ENCODE data around the gene ZCRB1.
A peak's percentile ranks its signal among the peaks of the same experiment; 100 is the strongest.

Gene ZCRB1

DNA sequence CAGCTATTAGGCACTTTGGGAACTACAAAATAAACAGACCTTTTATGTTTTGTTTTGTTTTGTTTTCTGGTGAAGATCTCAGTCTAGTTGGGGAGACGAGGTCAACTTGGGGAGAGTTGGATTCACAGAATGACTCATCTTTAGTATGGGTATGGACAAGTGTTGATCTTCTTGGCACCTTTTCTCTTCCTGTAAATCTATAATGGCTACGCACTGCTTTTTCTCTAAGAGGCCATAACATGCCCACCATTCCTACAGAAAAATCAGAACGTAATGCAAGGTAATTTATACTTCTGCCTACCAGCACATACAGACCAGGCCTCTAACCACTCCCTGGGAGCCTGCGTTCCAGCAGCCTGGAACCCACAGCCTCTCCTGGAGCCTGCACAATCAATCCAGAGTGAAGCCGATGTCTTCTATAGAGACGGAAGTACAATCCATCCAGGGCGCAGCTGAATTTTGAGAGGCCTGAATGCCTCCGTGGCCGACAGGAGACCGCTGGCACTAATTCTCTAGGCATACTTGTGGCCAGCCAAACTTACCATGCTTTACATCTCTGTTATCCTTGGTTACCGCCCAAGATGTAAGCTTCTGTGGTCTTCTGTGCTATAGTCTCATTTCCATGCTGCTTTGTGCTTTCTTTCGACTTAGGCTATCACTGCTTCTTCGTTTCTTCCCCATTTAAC, 790 bp upstream of the ZCRB1 start:
- H3K4me3 ChIP-seq (replicated peaks in 1 of 2; ENCODE audit: low read depth in 2 of 2, low read length in 2 of 2) = peak overlapping the region; percentile 72 to 80
- peak; percentile 33 to 34 for DNase-seq (ENCODE audit: low read depth in 2 of 2)
- TF ChIP-seq, protein P1, sequence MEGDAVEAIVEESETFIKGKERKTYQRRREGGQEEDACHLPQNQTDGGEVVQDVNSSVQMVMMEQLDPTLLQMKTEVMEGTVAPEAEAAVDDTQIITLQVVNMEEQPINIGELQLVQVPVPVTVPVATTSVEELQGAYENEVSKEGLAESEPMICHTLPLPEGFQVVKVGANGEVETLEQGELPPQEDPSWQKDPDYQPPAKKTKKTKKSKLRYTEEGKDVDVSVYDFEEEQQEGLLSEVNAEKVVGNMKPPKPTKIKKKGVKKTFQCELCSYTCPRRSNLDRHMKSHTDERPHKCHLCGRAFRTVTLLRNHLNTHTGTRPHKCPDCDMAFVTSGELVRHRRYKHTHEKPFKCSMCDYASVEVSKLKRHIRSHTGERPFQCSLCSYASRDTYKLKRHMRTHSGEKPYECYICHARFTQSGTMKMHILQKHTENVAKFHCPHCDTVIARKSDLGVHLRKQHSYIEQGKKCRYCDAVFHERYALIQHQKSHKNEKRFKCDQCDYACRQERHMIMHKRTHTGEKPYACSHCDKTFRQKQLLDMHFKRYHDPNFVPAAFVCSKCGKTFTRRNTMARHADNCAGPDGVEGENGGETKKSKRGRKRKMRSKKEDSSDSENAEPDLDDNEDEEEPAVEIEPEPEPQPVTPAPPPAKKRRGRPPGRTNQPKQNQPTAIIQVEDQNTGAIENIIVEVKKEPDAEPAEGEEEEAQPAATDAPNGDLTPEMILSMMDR (IDR thresholded peaks at IDR 0.05; ENCODE audit: low read depth, low read length) = no peak

DNA sequence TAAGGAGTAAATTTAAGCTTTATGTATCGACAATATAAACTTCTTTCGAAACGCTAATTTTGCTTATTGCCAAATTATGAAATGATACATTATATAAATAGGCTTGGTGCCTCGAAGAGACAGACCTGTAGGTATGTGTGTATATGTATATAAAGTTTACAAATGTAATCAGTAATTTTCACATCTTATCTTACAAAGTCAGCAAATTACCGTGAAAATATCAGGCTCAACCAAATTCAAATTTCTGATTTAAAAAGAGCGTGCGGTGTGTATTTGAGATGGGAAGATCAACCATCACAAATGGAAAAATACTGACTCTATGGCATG, 605 bp downstream of the ZCRB1 start:
- DNase-seq (ENCODE audit: low read depth in 2 of 2) = no peak
- TF ChIP-seq, protein P1 (IDR thresholded peaks at IDR 0.05; ENCODE audit: low read depth, low read length) = no peak
- H3K4me3 ChIP-seq (replicated peaks in 1 of 2; ENCODE audit: low read depth in 2 of 2, low read length in 2 of 2) = peak overlapping the region; percentile 72 to 80

DNA sequence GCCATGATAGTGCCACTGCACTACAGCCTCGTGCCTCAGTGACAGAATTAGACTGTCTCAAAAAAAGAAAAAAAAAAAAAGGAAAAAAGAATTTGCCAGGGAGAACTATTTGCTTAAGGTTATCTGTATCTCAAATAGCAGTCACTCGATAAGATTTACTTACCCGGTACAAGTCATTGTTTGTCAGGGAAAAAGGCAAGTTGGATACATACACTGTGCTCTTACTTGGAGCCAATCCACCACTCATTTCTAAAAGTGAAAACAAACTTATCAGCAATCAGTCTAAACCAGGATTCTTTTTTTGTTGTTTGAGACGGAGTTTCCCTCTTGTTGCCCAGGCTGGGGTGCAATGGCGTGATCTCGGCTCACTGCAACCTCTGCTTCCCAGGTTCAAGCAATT, 2.0 kb downstream of the ZCRB1 start:
- TF ChIP-seq, protein P1 (IDR thresholded peaks at IDR 0.05; ENCODE audit: low read depth, low read length) = no peak
- DNase-seq (ENCODE audit: low read depth in 2 of 2) = no peak
- H3K4me3 ChIP-seq (replicated peaks in 1 of 2; ENCODE audit: low read depth in 2 of 2, low read length in 2 of 2) = no peak overlapping the region

DNA sequence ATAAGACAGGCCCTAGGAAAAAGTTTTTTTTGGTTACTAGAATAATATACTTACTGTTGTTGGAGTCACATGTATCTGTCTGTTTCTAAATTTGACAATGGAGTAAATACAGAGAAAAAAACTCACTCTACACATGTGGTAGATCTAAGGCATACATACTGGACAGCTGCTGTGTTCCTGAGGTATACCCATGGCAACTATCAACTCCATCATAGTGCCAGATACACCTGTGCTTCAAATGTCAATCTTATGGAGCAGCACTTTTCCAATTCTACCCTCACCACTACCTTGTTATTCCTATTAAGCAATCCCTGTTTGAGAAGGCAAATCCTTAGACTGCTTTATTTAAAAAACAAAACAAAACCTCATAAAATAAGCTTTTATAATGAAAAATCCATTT, 3.3 kb downstream of the ZCRB1 start:
- TF ChIP-seq, protein P1 (IDR thresholded peaks at IDR 0.05; ENCODE audit: low read depth, low read length) = no peak
- H3K4me3 ChIP-seq (replicated peaks in 1 of 2; ENCODE audit: low read depth in 2 of 2, low read length in 2 of 2) = no peak overlapping the region
- no peak for DNase-seq (ENCODE audit: low read depth in 2 of 2)

DNA sequence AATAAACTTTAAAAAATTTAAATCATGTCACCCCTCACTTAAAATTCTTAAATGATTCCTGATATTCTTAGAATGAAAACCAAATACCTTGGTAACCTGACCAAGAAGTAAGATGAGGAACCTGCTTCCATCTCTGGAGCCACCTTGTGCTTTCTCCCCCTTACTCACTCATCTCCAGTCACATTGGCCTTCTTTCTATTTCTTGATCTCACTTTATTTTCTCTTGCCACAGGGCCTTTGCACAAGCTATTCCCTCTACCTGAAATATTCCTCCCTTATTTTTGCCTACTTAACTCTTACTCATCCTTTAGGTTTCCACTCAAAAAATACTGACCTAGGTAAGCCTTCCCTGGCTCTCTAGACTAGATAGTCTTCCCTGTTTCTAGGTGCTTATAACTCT, 5.1 kb downstream of the ZCRB1 start:
- TF ChIP-seq, protein P1 (IDR thresholded peaks at IDR 0.05; ENCODE audit: low read depth, low read length) = no peak
- DNase-seq (ENCODE audit: low read depth in 2 of 2) = no peak

DNA sequence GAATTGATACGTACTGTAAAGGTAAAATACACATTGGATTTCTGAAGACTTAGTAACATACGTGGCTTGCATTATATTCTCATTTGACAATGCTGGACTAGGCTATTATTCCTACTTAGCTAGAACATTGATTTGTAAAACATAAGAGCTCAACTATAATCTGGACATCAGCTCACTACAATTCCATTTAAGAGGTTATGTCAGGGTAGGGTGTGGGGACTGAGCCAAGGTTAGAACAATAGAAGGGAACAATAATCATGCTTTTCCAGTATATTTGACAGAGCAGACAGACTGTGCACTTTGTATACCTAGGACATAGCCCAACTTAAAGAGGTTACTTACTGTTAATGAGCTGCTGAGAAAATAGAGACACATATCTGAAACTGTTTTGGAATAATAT, 10.8 kb downstream of the ZCRB1 start:
- TF ChIP-seq, protein P1 (IDR thresholded peaks at IDR 0.05; ENCODE audit: low read depth, low read length) = no peak
- DNase-seq (ENCODE audit: low read depth in 2 of 2) = no peak
- no peak overlapping the region for H3K4me3 ChIP-seq (replicated peaks in 1 of 2; ENCODE audit: low read depth in 2 of 2, low read length in 2 of 2)

More for the DNA sequence above, 5.1 kb downstream of the ZCRB1 start:
- H3K4me3 ChIP-seq (replicated peaks in 1 of 2; ENCODE audit: low read depth in 2 of 2, low read length in 2 of 2) = no peak overlapping the region

DNA sequence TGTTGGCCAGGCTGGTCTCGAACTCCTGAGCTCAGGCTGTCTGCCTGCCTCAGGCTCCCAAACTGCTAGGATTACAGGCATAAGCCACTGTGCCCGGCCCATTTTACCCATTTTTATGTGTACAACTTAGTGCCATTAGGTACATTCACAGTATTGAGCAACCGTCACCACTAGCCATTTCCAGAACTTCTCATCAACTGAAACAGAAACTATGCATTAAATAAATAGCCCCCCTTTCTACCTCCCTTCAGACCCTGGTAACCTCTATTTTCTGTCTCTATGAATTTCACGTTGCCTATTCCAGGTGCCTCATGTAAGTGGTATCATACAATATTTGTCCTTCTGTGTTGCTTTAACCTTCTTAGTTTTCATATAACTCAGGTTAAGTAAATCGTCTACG, 15.9 kb downstream of the ZCRB1 start:
- DNase-seq (ENCODE audit: low read depth in 2 of 2) = no peak
- H3K4me3 ChIP-seq (replicated peaks in 1 of 2; ENCODE audit: low read depth in 2 of 2, low read length in 2 of 2) = no peak overlapping the region
- TF ChIP-seq, protein P1 (IDR thresholded peaks at IDR 0.05; ENCODE audit: low read depth, low read length) = no peak
